Skeletal muscle tissue (tissue), 4 donors: ENCODE data around the gene TRIM24. TPM values are rescaled to one million over a fixed set of nuclear protein-coding genes. Genes with fewer than 3 reads are reported as not detected.

ENCODE experiments used
- H3K27ac ChIP-seq: one replicate; pipeline ENCODE4 v1.7.0; 2013; ENCODE audit warnings: mild to moderate bottlenecking, low read depth, low read length, inconsistent platforms
- H3K27me3 ChIP-seq, 3 donors: one replicate each; pipeline ENCODE4 v1.7.0; 2013; ENCODE audit warnings: low read length in 3 of 3; ENCODE audit not compliant: control insufficient read depth in 3 of 3, insufficient read depth in 3 of 3
- H3K36me3 ChIP-seq, 3 donors: one replicate each; pipeline ENCODE4 v1.7.0; 2013; ENCODE audit warnings: low read length in 3 of 3; ENCODE audit not compliant: control insufficient read depth in 3 of 3, insufficient read depth in 3 of 3
- H3K4me1 ChIP-seq, 3 donors: one replicate each; pipeline ENCODE4 v1.7.0; 2013; ENCODE audit warnings: low read length in 3 of 3, mild to moderate bottlenecking in 3 of 3; ENCODE audit not compliant: control insufficient read depth in 3 of 3, insufficient read depth in 3 of 3
- H3K4me3 ChIP-seq, 3 donors: one replicate each; pipeline ENCODE4 v1.7.0; 2013; ENCODE audit warnings: low read length in 3 of 3
- H3K9ac ChIP-seq, 3 donors: one replicate each; pipeline ENCODE4 v1.7.0; 2013; ENCODE audit warnings: low read length in 3 of 3, mild to moderate bottlenecking in 3 of 3, moderate library complexity in 2 of 3, low read depth in 1 of 3
- H3K9me3 ChIP-seq, 3 donors: one replicate each; pipeline ENCODE4 v1.7.0; 2013; ENCODE audit warnings: low read length in 3 of 3; ENCODE audit not compliant: control insufficient read depth in 3 of 3
- total RNA-seq: library from RNA; depleted of rRNA; stranded (reverse); fragments of >200 nt; gene quantifications from one replicate; pipeline ENCODE4 v1.2.3, GENCODE V29; 2014
- donor health status: Osteomylitis.

Gene TRIM24
- total RNA-seq, 1 donor from 2014 or later: 6.8 TPM

GRCh38 chr7:138607216-138608126 lies 147.4 kb downstream of the TRIM24 start:
- no peaks in the 10 kb centered on the region for H3K36me3 ChIP-seq
- no peaks in the 10 kb centered on the region for H3K27me3 ChIP-seq
- H3K4me1 ChIP-seq: no peaks in the 10 kb centered on the region
- H3K27ac ChIP-seq: no peak overlapping the region
- H3K9ac ChIP-seq: no peak overlapping the region
- H3K9me3 ChIP-seq: no peaks in the 10 kb centered on the region
- H3K4me3 ChIP-seq: no peak overlapping the region

DNA sequence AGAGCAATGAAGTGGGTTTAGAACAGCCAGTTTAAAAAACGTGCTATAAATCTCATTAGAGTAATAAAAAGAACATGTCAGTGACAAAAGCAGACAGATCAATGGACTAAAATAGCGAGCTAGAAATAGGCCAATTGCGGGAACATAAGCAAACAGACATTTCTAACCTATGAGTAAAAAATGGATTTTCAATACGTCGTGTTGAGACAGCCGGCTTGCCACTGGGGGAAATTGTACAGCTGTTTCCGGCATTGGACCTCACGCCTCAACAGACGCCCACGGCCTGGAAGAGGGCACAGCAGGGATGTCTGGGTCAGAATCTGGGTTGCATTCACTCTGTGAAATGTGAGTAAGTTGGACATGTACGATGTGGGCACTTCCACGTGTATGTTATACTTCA lies 148.2 kb downstream of the TRIM24 start:
- H3K27ac ChIP-seq: no peak overlapping the region
- H3K9ac ChIP-seq: no peak overlapping the region
- no peaks in the 10 kb centered on the region for H3K4me1 ChIP-seq
- no peaks in the 10 kb centered on the region for H3K36me3 ChIP-seq
- no peaks in the 10 kb centered on the region for H3K27me3 ChIP-seq
- no peak overlapping the region for H3K4me3 ChIP-seq
- no peaks in the 10 kb centered on the region for H3K9me3 ChIP-seq

GRCh38 chr7:138610671-138611170 lies 150.7 kb downstream of the TRIM24 start:
- Histone ChIP-seq H3K4me3 (no peak overlapping the region), H3K36me3 (no peaks in the 10 kb centered on the region), H3K9ac (no peak overlapping the region), H3K4me1 (no peaks in the 10 kb centered on the region), H3K27ac (no peak overlapping the region), H3K27me3 (no peaks in the 10 kb centered on the region), H3K9me3 (no peaks in the 10 kb centered on the region)

DNA sequence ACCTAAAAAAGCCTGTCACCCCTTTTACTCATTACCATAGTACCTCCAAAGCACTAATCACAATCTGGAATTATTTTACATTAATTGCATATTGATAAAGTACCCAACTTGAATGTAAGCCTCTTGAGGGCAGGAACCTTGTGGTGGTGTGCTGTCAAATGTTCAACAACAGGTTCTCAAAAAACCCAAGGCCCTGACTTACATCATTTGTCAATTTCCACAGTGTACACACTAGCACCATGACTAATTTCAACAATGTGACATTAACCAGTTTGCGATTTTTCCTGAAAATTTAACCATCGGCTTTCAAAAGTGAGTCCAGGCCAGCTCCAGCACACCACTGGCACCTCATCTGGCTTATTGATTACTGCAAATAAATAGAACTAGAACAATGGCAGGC lies 153.6 kb downstream of the TRIM24 start:
- Histone ChIP-seq H3K9me3 (no peaks in the 10 kb centered on the region), H3K4me1 (no peaks in the 10 kb centered on the region), H3K4me3 (no peak overlapping the region), H3K36me3 (no peaks in the 10 kb centered on the region), H3K27me3 (no peaks in the 10 kb centered on the region), H3K9ac (no peak overlapping the region), H3K27ac (no peak overlapping the region)

DNA sequence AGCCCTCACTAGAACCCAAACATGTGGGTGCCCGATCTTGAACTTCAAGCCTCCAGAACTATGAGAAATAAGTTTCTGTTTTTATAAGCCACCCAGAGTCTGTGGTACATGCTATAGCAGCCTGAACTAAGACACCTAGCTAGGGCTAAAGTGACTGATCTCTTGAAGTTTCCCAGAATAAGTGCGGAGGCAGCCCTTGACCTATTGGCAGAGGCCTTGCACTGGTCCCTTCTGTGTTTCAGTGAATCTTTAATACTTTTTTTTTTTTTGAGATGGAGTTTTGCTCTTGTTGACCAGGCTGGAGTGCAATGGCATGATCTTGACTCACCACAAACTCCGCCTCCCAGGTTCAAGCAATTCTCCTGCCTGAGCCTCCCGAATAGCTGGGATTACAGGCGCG lies 156.0 kb downstream of the TRIM24 start:
- Histone ChIP-seq H3K27me3 (no peaks in the 10 kb centered on the region), H3K27ac (no peak overlapping the region)

GRCh38 chr7:138618506-138618905 lies 158.4 kb downstream of the TRIM24 start:
- no peaks in the 10 kb centered on the region for H3K36me3 ChIP-seq
- no peak overlapping the region for H3K4me3 ChIP-seq
- no peak overlapping the region for H3K9ac ChIP-seq
- H3K4me1 ChIP-seq: no peaks in the 10 kb centered on the region
- no peaks in the 10 kb centered on the region for H3K9me3 ChIP-seq
- H3K27ac ChIP-seq: no peak overlapping the region
- H3K27me3 ChIP-seq: no peaks in the 10 kb centered on the region

More for the DNA sequence above, 156.0 kb downstream of the TRIM24 start:
- Histone ChIP-seq H3K36me3 (no peaks in the 10 kb centered on the region), H3K9me3 (no peaks in the 10 kb centered on the region), H3K4me1 (no peaks in the 10 kb centered on the region), H3K4me3 (no peak overlapping the region), H3K9ac (no peak overlapping the region)

GRCh38 chr7:138618933-138619332 lies 158.9 kb downstream of the TRIM24 start:
- Histone ChIP-seq H3K27me3 (no peaks in the 10 kb centered on the region), H3K27ac (no peak overlapping the region), H3K9ac (no peak overlapping the region), H3K4me1 (no peaks in the 10 kb centered on the region), H3K36me3 (no peaks in the 10 kb centered on the region), H3K9me3 (no peaks in the 10 kb centered on the region), H3K4me3 (no peak overlapping the region)

GRCh38 chr7:138622841-138623240 lies 162.8 kb downstream of the TRIM24 start:
- H3K27me3 ChIP-seq: no peaks in the 10 kb centered on the region
- no peaks in the 10 kb centered on the region for H3K9me3 ChIP-seq
- no peaks in the 10 kb centered on the region for H3K4me1 ChIP-seq
- no peak overlapping the region for H3K4me3 ChIP-seq
- H3K36me3 ChIP-seq: no peaks in the 10 kb centered on the region
- no peak overlapping the region for H3K9ac ChIP-seq
- no peak overlapping the region for H3K27ac ChIP-seq

- H3K27me3 ChIP-seq: no peaks in the 10 kb centered on the region
- H3K4me3 ChIP-seq: no peak overlapping the region
- H3K27ac ChIP-seq: no peak overlapping the region
- H3K9ac ChIP-seq: no peak overlapping the region
- H3K36me3 ChIP-seq: no peaks in the 10 kb centered on the region
- no peaks in the 10 kb centered on the region for H3K9me3 ChIP-seq
- no peaks in the 10 kb centered on the region for H3K4me1 ChIP-seq
Measured at GRCh38 chr7:138625084-138625848, 165.2 kb downstream of the TRIM24 start.

- Histone ChIP-seq H3K9me3 (no peaks in the 10 kb centered on the region), H3K4me1 (no peaks in the 10 kb centered on the region), H3K27ac (no peak overlapping the region), H3K9ac (no peak overlapping the region), H3K4me3 (no peak overlapping the region), H3K27me3 (no peaks in the 10 kb centered on the region), H3K36me3 (no peaks in the 10 kb centered on the region)
Measured at GRCh38 chr7:138625849-138626230, 165.8 kb downstream of the TRIM24 start.
